ENCODE data around the gene RBM26. TPM values are rescaled to one million over a fixed set of nuclear protein-coding genes. Genes with fewer than 3 reads are reported as not detected.

Gene RBM26
- total RNA-seq, 4 donors from 2014 or later: 19.8 to 29.9 (median 21.3) TPM

GRCh38 chr13:79386125-79386826 lies 19.8 kb downstream of the RBM26 start:
- H3K27me3 ChIP-seq: no peaks in the 10 kb centered on the region
- no peak for TF ChIP-seq CTCF (IDR thresholded peaks at IDR 0.05)
- no peak for TF ChIP-seq EP300 (IDR thresholded peaks at IDR 0.05)
- no peak for TF ChIP-seq POLR2A (IDR thresholded peaks at IDR 0.05; ENCODE audit: low read depth)
- no peak for TF ChIP-seq POLR2AphosphoS5 (IDR thresholded peaks at IDR 0.05)
- no peak overlapping the region for H3K27ac ChIP-seq (replicated peaks in 1 of 4)
- DNase-seq (ENCODE audit: extremely low spot score): no peak
- H3K9me3 ChIP-seq: no peaks in the 10 kb centered on the region
- intact Hi-C loops (cut with DNase I): no loop called here
- 81% methylated on average over 1 of the region's 1 CpG for WGBS
- no peaks in the 10 kb centered on the region for H3K36me3 ChIP-seq
- H3K4me3 ChIP-seq: no peak overlapping the region
- peaks cover 16 to 23% (median 21%) of the 10 kb centered on the region in 4 donors for H3K4me1 ChIP-seq

- no peak overlapping the region for H3K4me3 ChIP-seq
- WGBS: 17% methylated on average over 1 of the region's 1 CpG
- no peak for DNase-seq (ENCODE audit: extremely low spot score)
- intact Hi-C loops (cut with DNase I): no loop called here
- no peak overlapping the region for H3K27ac ChIP-seq (replicated peaks in 1 of 4)
- no peaks in the 10 kb centered on the region for H3K27me3 ChIP-seq
- H3K9me3 ChIP-seq: no peaks in the 10 kb centered on the region
- TF ChIP-seq POLR2AphosphoS5 (IDR thresholded peaks at IDR 0.05) (no peak), CTCF (IDR thresholded peaks at IDR 0.05) (no peak)
- H3K4me1 ChIP-seq: peaks cover 16 to 23% (median 21%) of the 10 kb centered on the region in 4 donors
- H3K36me3 ChIP-seq: no peaks in the 10 kb centered on the region
Measured at GRCh38 chr13:79385694-79386093, 20.4 kb downstream of the RBM26 start.

GRCh38 chr13:79384022-79384610 lies 21.9 kb downstream of the RBM26 start:
- 93% methylated on average over 5 of the region's 5 CpGs for WGBS
- Histone ChIP-seq H3K9me3 (no peaks in the 10 kb centered on the region), H3K4me1 (peaks cover 12 to 24% (median 21%) of the 10 kb centered on the region in 4 donors), H3K4me3 (no peak overlapping the region), H3K27ac (replicated peaks in 1 of 4) (no peak overlapping the region), H3K36me3 (no peaks in the 10 kb centered on the region), H3K27me3 (no peaks in the 10 kb centered on the region)
- TF ChIP-seq EP300 (IDR thresholded peaks at IDR 0.05): no peak
- no peak for TF ChIP-seq POLR2AphosphoS5 (IDR thresholded peaks at IDR 0.05)
- TF ChIP-seq CTCF (IDR thresholded peaks at IDR 0.05): no peak
- TF ChIP-seq POLR2A (IDR thresholded peaks at IDR 0.05; ENCODE audit: low read depth): no peak
- intact Hi-C loops (cut with DNase I): no loop called here
- no peak for DNase-seq (ENCODE audit: extremely low spot score)

GRCh38 chr13:79382545-79383275 lies 23.3 kb downstream of the RBM26 start:
- no peak overlapping the region for H3K27ac ChIP-seq (replicated peaks in 1 of 4)
- 64% methylated on average over 1 of the region's 1 CpG for WGBS
- DNase-seq (ENCODE audit: extremely low spot score): no peak
- no peak overlapping the region for H3K4me3 ChIP-seq
- no peaks in the 10 kb centered on the region for H3K9me3 ChIP-seq
- H3K27me3 ChIP-seq: no peaks in the 10 kb centered on the region
- TF ChIP-seq EP300 (IDR thresholded peaks at IDR 0.05): no peak
- no peak for TF ChIP-seq POLR2A (IDR thresholded peaks at IDR 0.05; ENCODE audit: low read depth)
- TF ChIP-seq POLR2AphosphoS5 (IDR thresholded peaks at IDR 0.05): no peak
- no peak for TF ChIP-seq CTCF (IDR thresholded peaks at IDR 0.05)
- peaks cover 12 to 26% (median 21%) of the 10 kb centered on the region in 4 donors for H3K4me1 ChIP-seq
- intact Hi-C loops (cut with DNase I): no loop called here
- H3K36me3 ChIP-seq: peaks cover 0 to 8% (median 4%) of the 10 kb centered on the region in 4 donors
